ENCODE data around the gene MUC5AC.

The MUC5AC gene

DNA sequence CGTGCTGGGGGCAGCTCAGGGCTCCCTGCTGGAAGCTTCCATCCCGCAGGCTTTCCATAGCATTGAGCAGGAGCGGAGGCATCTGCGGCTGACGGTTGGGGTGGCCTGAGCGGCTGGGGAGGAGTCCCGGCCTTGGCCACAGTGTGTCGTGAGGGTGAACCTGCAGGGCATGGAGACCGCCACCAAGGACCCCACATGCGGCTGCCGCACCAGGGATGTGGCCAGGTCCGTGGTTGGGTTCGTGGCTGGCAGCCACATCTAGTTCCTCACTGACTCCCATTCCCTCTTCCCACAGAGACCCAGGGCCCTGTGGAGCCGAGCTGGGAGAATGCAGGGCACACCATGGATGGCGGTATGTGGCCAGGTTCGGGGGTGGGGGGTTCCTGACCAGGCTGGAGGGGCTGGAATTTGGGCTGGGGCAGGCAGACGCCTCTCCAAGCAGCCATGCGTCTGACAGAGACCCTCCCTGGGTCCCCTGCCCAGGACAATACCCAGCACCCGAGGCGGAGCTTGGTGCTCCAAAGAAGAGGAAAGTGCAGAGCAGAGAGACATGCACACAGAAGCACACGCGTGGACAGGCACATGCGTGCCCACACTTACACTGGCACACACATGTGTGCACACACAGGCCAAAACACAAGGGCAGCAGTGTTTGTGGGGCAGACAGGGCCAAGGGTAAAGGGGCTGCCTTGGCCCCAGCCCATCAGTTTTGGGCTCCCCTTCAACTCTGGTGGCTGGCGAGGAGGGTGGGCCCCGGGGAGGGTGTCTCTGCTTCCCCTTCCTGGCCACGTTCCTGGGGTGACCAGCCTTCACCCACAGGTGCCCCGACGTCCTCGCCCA lies 67.9 kb downstream of the MUC5AC start:
- Histone ChIP-seq H3K27me3 (ENCODE audit: low read depth, low read length) (no peaks in the 10 kb centered on the region), H3K4me3 (ENCODE audit: low read depth in 1 of 2, low read length in 2 of 2) (no peak overlapping the region), H3K36me3 (ENCODE audit: control insufficient read depth in 1 of 2, insufficient read depth in 2 of 2, low read length in 2 of 2) (no peaks in the 10 kb centered on the region), H3K27ac (ENCODE audit: low read length) (no peak overlapping the region), H3K4me1 (ENCODE audit: control insufficient read depth in 1 of 2, insufficient read depth in 2 of 2, low read length in 2 of 2) (no peaks in the 10 kb centered on the region), H3K9me3 (ENCODE audit: control insufficient read depth in 1 of 2, low read length in 2 of 2) (no peaks in the 10 kb centered on the region)

DNA sequence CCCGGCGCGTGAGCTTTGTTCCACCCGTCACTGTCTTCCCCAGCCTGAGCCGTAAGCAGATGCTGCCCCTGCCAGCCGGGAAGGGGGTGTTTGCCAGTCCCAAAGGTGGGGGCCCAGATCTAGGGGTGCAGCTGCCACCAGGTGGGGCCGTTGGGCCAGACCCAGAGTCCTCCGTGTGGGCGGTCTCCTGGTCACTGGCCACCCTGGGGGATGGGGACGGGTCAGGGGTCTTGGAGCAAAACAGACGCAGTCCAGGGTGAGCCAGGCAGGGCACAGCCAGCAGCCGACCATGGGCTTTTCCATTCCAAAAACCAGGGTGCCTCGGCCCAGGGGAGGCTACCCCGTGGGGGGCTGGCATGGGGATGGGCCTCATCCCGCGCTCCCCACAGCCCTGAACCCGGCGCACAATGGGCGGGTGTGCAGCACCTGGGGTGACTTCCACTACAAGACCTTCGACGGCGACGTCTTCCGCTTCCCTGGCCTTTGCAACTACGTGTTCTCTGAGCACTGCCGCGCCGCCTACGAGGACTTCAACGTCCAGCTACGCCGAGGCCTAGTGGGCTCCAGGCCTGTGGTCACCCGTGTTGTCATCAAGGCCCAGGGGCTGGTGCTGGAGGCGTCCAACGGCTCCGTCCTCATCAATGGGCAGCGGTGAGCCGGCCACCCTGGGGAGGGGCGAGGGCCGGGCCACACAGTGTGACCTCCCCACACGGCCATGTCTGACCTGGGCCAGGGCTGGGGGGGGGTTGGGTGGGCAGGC lies 68.7 kb downstream of the MUC5AC start:
- Histone ChIP-seq H3K27ac (ENCODE audit: low read length) (no peak overlapping the region), H3K36me3 (ENCODE audit: control insufficient read depth in 1 of 2, insufficient read depth in 2 of 2, low read length in 2 of 2) (no peaks in the 10 kb centered on the region), H3K4me1 (ENCODE audit: control insufficient read depth in 1 of 2, insufficient read depth in 2 of 2, low read length in 2 of 2) (no peaks in the 10 kb centered on the region), H3K9me3 (ENCODE audit: control insufficient read depth in 1 of 2, low read length in 2 of 2) (no peaks in the 10 kb centered on the region), H3K27me3 (ENCODE audit: low read depth, low read length) (no peaks in the 10 kb centered on the region), H3K4me3 (ENCODE audit: low read depth in 1 of 2, low read length in 2 of 2) (no peak overlapping the region)

DNA sequence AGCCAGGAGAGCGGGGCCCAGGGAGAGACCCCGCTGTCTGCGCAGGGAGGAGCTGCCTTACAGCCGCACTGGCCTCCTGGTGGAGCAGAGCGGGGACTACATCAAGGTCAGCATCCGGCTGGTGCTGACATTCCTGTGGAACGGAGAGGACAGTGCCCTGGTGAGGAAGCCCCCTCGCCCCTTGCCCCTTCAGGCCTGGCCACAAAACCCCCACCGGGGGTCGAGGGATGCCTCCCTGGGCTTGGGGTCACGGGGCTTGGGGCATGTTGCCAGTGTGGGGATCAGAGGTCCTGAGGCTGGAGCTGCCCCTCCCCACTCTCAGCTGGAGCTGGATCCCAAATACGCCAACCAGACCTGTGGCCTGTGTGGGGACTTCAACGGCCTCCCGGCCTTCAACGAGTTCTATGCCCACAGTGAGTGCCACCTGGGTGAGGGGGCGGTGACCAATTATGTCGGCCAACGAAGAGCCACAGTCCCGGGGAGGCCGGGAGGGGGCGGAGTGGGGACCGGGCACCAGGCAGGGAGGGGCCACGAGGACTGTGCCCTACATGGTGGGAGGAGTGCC lies 69.3 kb downstream of the MUC5AC start:
- H3K4me3 ChIP-seq (ENCODE audit: low read depth in 1 of 2, low read length in 2 of 2) = no peak overlapping the region
- H3K36me3 ChIP-seq (ENCODE audit: control insufficient read depth in 1 of 2, insufficient read depth in 2 of 2, low read length in 2 of 2) = no peaks in the 10 kb centered on the region
- no peaks in the 10 kb centered on the region for H3K27me3 ChIP-seq (ENCODE audit: low read depth, low read length)
- H3K4me1 ChIP-seq (ENCODE audit: control insufficient read depth in 1 of 2, insufficient read depth in 2 of 2, low read length in 2 of 2) = no peaks in the 10 kb centered on the region
- no peak overlapping the region for H3K27ac ChIP-seq (ENCODE audit: low read length)
- no peaks in the 10 kb centered on the region for H3K9me3 ChIP-seq (ENCODE audit: control insufficient read depth in 1 of 2, low read length in 2 of 2)

DNA sequence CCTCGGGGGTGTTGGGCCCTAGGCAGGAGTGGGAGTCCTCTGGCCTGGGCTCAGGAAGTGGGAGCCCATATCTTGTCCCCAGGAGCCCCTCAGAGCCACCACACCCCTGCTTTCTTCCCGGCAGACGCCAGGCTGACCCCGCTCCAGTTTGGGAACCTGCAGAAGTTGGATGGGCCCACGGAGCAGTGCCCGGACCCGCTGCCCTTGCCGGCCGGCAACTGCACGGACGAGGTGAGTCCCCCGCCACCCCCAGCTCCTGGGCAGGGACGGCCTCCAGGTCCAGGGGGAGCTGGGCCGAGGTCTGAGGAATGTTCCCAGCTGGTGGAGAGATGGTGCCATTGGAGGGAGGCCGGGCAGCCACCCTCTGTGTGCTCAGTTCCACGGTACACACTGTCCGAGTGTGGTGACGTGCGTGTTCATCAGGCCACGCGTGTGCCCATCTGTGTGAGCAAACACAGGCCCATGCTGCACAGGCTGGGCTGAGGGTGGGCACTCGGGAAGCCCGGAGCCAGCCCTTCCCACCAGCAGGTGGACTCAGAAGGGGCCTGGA lies 69.9 kb downstream of the MUC5AC start:
- H3K4me1 ChIP-seq (ENCODE audit: control insufficient read depth in 1 of 2, insufficient read depth in 2 of 2, low read length in 2 of 2) = no peaks in the 10 kb centered on the region
- H3K4me3 ChIP-seq (ENCODE audit: low read depth in 1 of 2, low read length in 2 of 2) = no peak overlapping the region
- no peaks in the 10 kb centered on the region for H3K9me3 ChIP-seq (ENCODE audit: control insufficient read depth in 1 of 2, low read length in 2 of 2)
- H3K27me3 ChIP-seq (ENCODE audit: low read depth, low read length) = no peaks in the 10 kb centered on the region
- H3K27ac ChIP-seq (ENCODE audit: low read length) = no peak overlapping the region
- no peaks in the 10 kb centered on the region for H3K36me3 ChIP-seq (ENCODE audit: control insufficient read depth in 1 of 2, insufficient read depth in 2 of 2, low read length in 2 of 2)

DNA sequence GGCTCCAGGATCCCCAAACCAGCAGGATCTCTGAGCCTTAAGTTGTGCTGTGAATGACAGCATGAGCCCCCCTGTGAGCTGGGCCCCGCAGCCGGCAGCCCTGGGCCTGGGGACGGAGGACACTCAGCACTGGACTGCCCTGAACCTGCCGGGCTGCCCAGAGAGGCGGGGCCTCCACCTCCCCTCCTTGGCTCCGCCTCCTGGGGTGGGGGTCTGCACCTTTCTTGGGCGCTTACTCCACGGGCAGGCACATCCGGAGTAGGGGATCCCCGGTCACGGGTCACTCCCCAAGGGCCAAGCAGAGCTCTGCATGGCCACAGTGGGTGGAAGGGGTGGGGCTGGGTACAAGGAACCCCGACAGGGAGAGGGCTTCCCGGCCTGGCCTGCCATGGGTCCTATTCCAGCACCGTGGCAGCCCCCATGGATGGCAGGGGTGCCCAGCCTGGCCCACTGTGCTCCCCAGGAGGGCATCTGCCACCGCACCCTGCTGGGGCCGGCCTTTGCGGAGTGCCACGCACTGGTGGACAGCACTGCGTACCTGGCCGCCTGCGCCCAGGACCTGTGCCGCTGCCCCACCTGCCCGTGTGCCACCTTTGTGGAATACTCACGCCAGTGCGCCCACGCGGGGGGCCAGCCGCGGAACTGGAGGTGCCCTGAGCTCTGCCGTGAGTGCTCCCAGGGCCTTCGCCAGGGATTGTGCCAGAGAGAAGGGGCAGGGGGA lies 70.5 kb downstream of the MUC5AC start:
- H3K4me3 ChIP-seq (ENCODE audit: low read depth in 1 of 2, low read length in 2 of 2) = no peak overlapping the region
- no peaks in the 10 kb centered on the region for H3K4me1 ChIP-seq (ENCODE audit: control insufficient read depth in 1 of 2, insufficient read depth in 2 of 2, low read length in 2 of 2)
- no peaks in the 10 kb centered on the region for H3K9me3 ChIP-seq (ENCODE audit: control insufficient read depth in 1 of 2, low read length in 2 of 2)
- no peak overlapping the region for H3K27ac ChIP-seq (ENCODE audit: low read length)
- no peaks in the 10 kb centered on the region for H3K36me3 ChIP-seq (ENCODE audit: control insufficient read depth in 1 of 2, insufficient read depth in 2 of 2, low read length in 2 of 2)
- H3K27me3 ChIP-seq (ENCODE audit: low read depth, low read length) = no peaks in the 10 kb centered on the region

DNA sequence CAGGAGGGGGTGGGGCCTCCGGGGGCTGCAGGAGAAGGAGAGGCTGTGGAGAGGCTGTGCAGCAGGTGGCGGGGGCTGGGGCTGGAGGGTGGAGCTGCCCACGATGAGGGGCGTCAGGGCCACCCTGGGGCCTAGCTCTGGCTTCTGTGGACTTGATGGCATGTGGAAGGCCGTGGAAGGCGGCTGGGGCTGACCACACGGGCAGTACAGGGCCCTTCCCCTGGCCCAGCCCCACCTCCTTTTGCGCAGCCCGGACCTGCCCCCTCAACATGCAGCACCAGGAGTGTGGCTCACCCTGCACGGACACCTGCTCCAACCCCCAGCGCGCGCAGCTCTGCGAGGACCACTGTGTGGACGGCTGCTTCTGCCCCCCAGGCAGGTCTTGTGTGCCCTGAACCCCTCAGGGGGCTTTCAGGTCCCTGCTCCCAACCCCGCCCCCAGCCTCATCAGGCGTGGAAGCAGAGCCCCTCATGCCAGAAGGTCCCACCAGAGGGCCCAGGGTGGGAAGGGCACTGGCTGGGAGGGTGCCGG lies 71.2 kb downstream of the MUC5AC start:
- no peaks in the 10 kb centered on the region for H3K36me3 ChIP-seq (ENCODE audit: control insufficient read depth in 1 of 2, insufficient read depth in 2 of 2, low read length in 2 of 2)
- H3K27me3 ChIP-seq (ENCODE audit: low read depth, low read length) = no peaks in the 10 kb centered on the region
- no peak overlapping the region for H3K27ac ChIP-seq (ENCODE audit: low read length)
- H3K9me3 ChIP-seq (ENCODE audit: control insufficient read depth in 1 of 2, low read length in 2 of 2) = no peaks in the 10 kb centered on the region
- no peak overlapping the region for H3K4me3 ChIP-seq (ENCODE audit: low read depth in 1 of 2, low read length in 2 of 2)
- no peaks in the 10 kb centered on the region for H3K4me1 ChIP-seq (ENCODE audit: control insufficient read depth in 1 of 2, insufficient read depth in 2 of 2, low read length in 2 of 2)

DNA sequence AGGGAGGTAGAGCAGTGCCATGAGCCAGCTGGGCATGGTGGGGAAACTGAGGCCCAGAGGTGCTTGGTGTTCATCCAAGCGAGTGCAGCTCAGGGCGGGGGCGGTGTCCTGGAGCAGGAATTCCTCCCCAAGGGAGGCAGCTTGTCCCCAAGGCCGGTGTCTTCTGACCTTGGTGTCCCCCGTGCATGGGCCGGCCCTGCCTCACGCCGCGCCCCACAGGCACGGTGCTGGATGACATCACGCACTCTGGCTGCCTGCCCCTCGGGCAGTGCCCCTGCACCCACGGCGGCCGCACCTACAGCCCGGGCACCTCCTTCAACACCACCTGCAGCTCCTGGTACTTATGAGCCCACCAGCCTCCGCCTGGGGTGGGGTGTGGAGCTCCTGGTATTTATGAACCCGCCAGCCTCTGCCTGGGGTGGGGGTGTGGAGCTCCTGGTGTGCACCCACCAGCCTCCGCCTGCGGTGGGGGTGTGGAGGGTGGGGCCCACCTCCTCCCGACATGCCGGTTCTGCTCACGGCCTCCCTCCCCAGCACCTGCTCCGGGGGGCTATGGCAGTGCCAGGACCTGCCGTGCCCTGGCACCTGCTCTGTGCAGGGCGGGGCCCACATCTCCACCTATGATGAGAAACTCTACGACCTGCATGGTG lies 71.8 kb downstream of the MUC5AC start:
- no peaks in the 10 kb centered on the region for H3K9me3 ChIP-seq (ENCODE audit: control insufficient read depth in 1 of 2, low read length in 2 of 2)
- H3K4me3 ChIP-seq (ENCODE audit: low read depth in 1 of 2, low read length in 2 of 2) = no peak overlapping the region
- no peaks in the 10 kb centered on the region for H3K27me3 ChIP-seq (ENCODE audit: low read depth, low read length)
- H3K27ac ChIP-seq (ENCODE audit: low read length) = no peak overlapping the region
- H3K36me3 ChIP-seq (ENCODE audit: control insufficient read depth in 1 of 2, insufficient read depth in 2 of 2, low read length in 2 of 2) = no peaks in the 10 kb centered on the region
- no peaks in the 10 kb centered on the region for H3K4me1 ChIP-seq (ENCODE audit: control insufficient read depth in 1 of 2, insufficient read depth in 2 of 2, low read length in 2 of 2)

DNA sequence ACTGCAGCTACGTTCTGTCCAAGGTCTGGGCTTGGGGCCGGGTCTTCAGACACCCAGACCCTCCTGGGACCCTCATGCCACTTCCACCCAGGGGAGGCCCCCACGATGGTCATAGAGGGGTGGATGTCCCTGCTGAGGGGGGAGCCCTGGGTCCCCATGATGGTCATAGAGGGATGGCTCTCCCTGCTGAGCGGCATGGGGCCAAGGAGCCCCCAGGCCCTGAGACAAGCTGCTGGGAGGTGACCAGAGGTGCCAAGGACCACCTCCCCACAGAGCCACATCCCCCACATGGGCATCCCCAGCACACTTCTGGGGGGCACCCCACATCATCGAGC lies 72.3 kb downstream of the MUC5AC start:
- no peak overlapping the region for H3K4me3 ChIP-seq (ENCODE audit: low read depth in 1 of 2, low read length in 2 of 2)
- no peaks in the 10 kb centered on the region for H3K36me3 ChIP-seq (ENCODE audit: control insufficient read depth in 1 of 2, insufficient read depth in 2 of 2, low read length in 2 of 2)
- H3K27ac ChIP-seq (ENCODE audit: low read length) = no peak overlapping the region
- H3K9me3 ChIP-seq (ENCODE audit: control insufficient read depth in 1 of 2, low read length in 2 of 2) = no peaks in the 10 kb centered on the region
- no peaks in the 10 kb centered on the region for H3K27me3 ChIP-seq (ENCODE audit: low read depth, low read length)
- H3K4me1 ChIP-seq (ENCODE audit: control insufficient read depth in 1 of 2, insufficient read depth in 2 of 2, low read length in 2 of 2) = no peaks in the 10 kb centered on the region

DNA sequence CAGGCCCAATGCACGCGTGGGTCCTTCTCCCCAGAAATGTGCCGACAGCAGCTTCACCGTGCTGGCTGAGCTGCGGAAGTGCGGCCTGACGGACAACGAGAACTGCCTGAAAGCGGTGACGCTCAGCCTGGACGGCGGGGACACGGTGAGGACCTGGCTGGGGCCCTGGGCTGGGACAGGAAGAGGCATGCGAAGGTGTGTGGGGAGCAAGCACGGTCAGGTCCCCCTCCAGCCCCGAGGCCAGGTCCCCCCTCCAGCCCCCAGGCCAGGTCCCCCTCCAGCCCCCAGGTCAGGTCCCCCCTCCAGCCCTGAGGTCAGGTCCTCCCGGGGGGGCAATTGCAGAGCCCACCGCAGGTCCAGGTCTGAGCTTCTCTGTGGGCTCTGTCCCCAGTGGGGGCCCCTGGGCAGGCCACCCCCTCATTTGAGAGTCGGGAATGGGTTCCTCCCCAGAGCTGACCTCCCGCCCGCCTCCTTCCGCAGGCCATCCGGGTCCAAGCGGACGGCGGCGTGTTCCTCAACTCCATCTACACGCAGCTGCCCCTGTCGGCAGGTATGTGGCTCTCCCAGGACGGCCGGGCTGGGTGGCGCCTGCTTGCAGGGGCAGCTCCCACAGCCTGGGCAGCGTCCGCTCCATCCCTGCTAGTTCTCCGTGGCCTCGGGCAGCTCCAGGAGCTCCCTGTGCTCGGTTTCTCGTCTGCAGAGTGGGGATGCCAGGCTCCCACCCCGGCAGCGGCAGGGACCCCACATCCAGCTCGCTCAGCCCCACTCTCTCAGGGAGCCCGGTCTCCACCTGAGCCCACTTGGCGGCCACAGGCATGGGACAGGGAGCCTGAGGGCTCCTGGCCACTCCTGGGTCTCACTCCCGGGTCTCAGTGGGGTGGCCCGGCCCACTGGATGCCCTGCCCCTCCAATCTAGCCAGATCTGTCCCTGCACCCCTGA lies 73.0 kb downstream of the MUC5AC start:
- Histone ChIP-seq H3K36me3 (ENCODE audit: control insufficient read depth in 1 of 2, insufficient read depth in 2 of 2, low read length in 2 of 2) (no peaks in the 10 kb centered on the region), H3K27me3 (ENCODE audit: low read depth, low read length) (no peaks in the 10 kb centered on the region), H3K9me3 (ENCODE audit: control insufficient read depth in 1 of 2, low read length in 2 of 2) (no peaks in the 10 kb centered on the region), H3K27ac (ENCODE audit: low read length) (no peak overlapping the region), H3K4me1 (ENCODE audit: control insufficient read depth in 1 of 2, insufficient read depth in 2 of 2, low read length in 2 of 2) (no peaks in the 10 kb centered on the region), H3K4me3 (ENCODE audit: low read depth in 1 of 2, low read length in 2 of 2) (no peak overlapping the region)
